Breast epithelium (tissue), 4 donors: ENCODE measurements around the gene TRIM65. TPM values are rescaled to one million over a fixed set of nuclear protein-coding genes. Genes with fewer than 3 reads are reported as not detected.

Experiments
- DNase-seq, 2 donors: peaks; one replicate each; pipeline ENCODE4 v3.0.0-alpha.2; 2019; ENCODE audit warnings: low spot score in 2 of 2
- H3K27ac ChIP-seq, 2 donors: fragments of 200-600 bp; sonication (generic) in 1 of 2; one replicate each; pipeline ENCODE4 v1.5.1; 2016 to 2019; ENCODE audit warnings: mild to moderate bottlenecking in 1 of 2
- H3K27me3 ChIP-seq, 2 donors: fragments of 200-600 bp; sonication (generic) in 1 of 2; one replicate each; pipeline versions ENCODE4 v1.5.1 to v1.6.0; 2017 to 2019; ENCODE audit warnings: control low read depth in 1 of 2, mild to moderate bottlenecking in 1 of 2
- H3K36me3 ChIP-seq: fragments of 200-600 bp; one replicate; pipeline ENCODE4 v1.5.1; 2019
- H3K4me1 ChIP-seq, 2 donors: fragments of 200-600 bp; sonication (generic); one replicate each; pipeline ENCODE4 v1.5.1; 2016 to 2019; ENCODE audit warnings: control low read depth in 1 of 2
- H3K4me3 ChIP-seq, 3 donors: fragments of 200-600 bp; sonication (generic); 1 replicate in 2 of 3; 2 replicates in 1 of 3; pipeline ENCODE4 v1.5.1; 2016 to 2019; ENCODE audit warnings: mild to moderate bottlenecking in 3 of 3, moderate library complexity in 2 of 3
- H3K9me3 ChIP-seq, 2 donors: fragments of 200-600 bp; sonication (generic) in 1 of 2; one replicate each; pipeline ENCODE4 v1.5.1; 2016 to 2019; ENCODE audit warnings: control low read depth in 1 of 2
- POLR2A ChIP-seq: fragments of 450-650 bp; IDR thresholded peaks from one replicate; pipeline ENCODE4 v1.6.1; 2016; ENCODE audit warnings: antibody characterized with exemption, mild to moderate bottlenecking, moderate library complexity
- POLR2AphosphoS5 ChIP-seq, 3 donors: sonication (generic); formaldehyde crosslinking; IDR thresholded peaks; one replicate each; pipeline ENCODE4 v1.6.1; 2017; ENCODE audit warnings: antibody characterized with exemption in 3 of 3
- intact Hi-C: fragments of 100-400 bp; cut with DNase I; formaldehyde crosslinking; loops from one replicate; pipeline ENCODE4 v1.15.1; 2023; ENCODE audit warnings: low total_unique reads
- total RNA-seq, 3 donors: library from RNA; depleted of rRNA; stranded (reverse); fragments of >200 nt; gene quantifications; one replicate each; pipeline ENCODE4 v1.1.0, GENCODE V29; 2016
- TF ChIP-seq, protein P1 (sequence below), 3 donors: fragments of 450-650 bp; IDR thresholded peaks; one replicate each; pipeline ENCODE4 v1.5.1; 2016 to 2017; ENCODE audit warnings: antibody characterized with exemption in 3 of 3, mild to moderate bottlenecking in 3 of 3, moderate library complexity in 3 of 3

TRIM65 gene
- total RNA-seq, 3 donors from 2014 or later: 16.7 to 28.8 (median 23.3) TPM

DNA sequence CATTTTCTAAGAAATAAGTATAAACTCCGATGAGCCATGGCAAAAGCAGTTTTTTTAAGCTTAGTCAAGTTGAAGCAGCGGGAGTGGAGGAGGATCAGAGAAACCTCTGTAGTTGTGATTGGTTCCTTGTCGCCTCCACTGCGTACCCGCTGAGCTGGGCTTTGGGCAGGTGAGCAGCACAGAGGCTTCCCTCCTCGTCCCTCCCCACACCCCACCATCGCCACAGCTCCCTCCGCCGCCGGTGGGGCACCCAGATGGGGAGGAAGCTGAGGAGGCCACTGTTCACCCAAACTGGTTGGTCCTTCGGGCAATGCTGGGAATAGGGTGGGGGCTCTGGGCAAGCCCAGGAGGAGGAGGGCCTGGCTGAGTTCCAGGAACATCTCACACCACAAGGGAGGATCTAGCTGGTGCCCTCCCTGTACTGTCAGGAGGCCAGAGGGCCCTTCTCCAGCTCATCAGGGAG is 13.1 kb upstream of the TRIM65 start:
- Histone ChIP-seq H3K27ac (peak overlapping the region; percentile 82 to 84), H3K4me1 (peaks cover 0 to 7% of the 10 kb centered on the region in 2 donors), H3K27me3 (no peaks in the 10 kb centered on the region), H3K36me3 (no peaks in the 10 kb centered on the region), H3K4me3 (peak overlapping the region in 2 of 3 donors; percentile 9 to 40), H3K9me3 (no peaks in the 10 kb centered on the region)
- peak in 1 of 2 donors; percentile 64 for DNase-seq
- TF ChIP-seq POLR2A: no peak
- TF ChIP-seq POLR2AphosphoS5 (IDR thresholded peaks at IDR 0.05): no peak
- TF ChIP-seq, protein P1, sequence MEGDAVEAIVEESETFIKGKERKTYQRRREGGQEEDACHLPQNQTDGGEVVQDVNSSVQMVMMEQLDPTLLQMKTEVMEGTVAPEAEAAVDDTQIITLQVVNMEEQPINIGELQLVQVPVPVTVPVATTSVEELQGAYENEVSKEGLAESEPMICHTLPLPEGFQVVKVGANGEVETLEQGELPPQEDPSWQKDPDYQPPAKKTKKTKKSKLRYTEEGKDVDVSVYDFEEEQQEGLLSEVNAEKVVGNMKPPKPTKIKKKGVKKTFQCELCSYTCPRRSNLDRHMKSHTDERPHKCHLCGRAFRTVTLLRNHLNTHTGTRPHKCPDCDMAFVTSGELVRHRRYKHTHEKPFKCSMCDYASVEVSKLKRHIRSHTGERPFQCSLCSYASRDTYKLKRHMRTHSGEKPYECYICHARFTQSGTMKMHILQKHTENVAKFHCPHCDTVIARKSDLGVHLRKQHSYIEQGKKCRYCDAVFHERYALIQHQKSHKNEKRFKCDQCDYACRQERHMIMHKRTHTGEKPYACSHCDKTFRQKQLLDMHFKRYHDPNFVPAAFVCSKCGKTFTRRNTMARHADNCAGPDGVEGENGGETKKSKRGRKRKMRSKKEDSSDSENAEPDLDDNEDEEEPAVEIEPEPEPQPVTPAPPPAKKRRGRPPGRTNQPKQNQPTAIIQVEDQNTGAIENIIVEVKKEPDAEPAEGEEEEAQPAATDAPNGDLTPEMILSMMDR (IDR thresholded peaks at IDR 0.05): no peak
- intact Hi-C loops: no loop called here

DNA sequence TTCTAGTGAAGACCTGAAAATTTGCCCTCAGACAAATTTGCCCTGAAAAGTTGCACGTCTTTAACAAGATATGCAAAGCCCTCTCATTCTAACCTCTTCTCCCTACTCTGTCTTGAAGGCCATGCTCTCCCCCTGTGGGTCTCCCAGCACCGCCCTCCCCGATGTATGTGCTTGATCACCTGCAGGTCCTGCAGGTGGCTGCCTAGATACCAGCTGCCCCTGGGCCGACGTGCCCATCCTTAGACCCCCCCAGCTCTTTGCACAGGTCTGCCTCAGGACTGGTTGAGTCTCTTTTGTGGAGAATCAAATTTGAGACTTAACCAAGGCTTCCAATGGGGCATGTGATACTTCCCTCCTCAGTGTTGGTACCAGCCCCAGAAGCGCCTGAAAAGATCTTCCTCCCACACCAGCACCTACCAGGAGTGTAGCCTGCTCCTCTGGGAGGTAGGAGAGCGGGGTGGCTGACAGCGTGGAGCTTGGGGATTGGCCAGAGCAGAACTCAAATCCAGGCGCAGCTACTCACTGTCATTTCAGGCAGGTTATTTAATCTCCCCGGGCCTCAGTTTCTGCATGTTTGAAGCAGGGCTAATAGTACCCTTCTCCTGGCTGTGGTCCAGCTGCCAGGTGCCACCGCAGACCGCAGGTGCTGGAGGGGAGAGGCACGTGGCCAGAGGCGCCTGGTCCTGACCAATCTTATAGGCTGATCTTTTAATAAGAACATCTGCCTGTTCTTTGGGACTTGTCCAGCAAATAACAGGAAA is 12.5 kb upstream of the TRIM65 start:
- Histone ChIP-seq H3K4me1 (peaks cover 0 to 7% of the 10 kb centered on the region in 2 donors), H3K27ac (peak overlapping the region; percentile 82 to 84), H3K36me3 (no peaks in the 10 kb centered on the region), H3K27me3 (no peaks in the 10 kb centered on the region), H3K9me3 (no peaks in the 10 kb centered on the region), H3K4me3 (no peak overlapping the region)
- peak in 1 of 2 donors; percentile 65 for DNase-seq
- intact Hi-C loops: no loop called here
- TF ChIP-seq, protein P1 (IDR thresholded peaks at IDR 0.05): no peak
- TF ChIP-seq POLR2A: no peak
- TF ChIP-seq POLR2AphosphoS5 (IDR thresholded peaks at IDR 0.05): no peak

DNA sequence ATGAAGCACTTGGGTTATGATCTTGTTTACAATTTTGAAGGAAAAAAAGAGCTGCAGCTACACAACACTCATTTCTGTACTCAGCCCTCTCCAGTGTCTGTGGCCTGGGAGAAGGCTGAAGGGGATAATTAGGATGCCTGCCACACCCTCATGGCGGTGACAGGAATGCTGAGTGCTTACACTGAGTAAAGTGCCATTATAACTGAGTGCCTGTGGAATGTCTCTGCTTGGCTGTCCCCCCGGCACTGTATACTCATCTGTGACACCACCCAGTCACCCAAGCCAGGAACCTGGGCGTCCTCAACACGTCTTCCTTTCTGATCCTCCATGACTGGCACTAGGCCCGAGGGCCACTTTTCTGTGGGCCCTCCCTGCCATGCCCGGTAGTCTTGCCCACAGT is 11.4 kb upstream of the TRIM65 start:
- Histone ChIP-seq H3K4me3 (no peak overlapping the region), H3K4me1 (peaks cover 0 to 13% of the 10 kb centered on the region in 2 donors), H3K36me3 (no peaks in the 10 kb centered on the region), H3K27me3 (no peaks in the 10 kb centered on the region), H3K9me3 (no peaks in the 10 kb centered on the region), H3K27ac (peak overlapping the region; percentile 4 to 10)
- intact Hi-C loops: no loop called here
- DNase-seq: peak in 1 of 2 donors; percentile 66
- TF ChIP-seq POLR2A: no peak
- TF ChIP-seq POLR2AphosphoS5 (IDR thresholded peaks at IDR 0.05): no peak

DNA sequence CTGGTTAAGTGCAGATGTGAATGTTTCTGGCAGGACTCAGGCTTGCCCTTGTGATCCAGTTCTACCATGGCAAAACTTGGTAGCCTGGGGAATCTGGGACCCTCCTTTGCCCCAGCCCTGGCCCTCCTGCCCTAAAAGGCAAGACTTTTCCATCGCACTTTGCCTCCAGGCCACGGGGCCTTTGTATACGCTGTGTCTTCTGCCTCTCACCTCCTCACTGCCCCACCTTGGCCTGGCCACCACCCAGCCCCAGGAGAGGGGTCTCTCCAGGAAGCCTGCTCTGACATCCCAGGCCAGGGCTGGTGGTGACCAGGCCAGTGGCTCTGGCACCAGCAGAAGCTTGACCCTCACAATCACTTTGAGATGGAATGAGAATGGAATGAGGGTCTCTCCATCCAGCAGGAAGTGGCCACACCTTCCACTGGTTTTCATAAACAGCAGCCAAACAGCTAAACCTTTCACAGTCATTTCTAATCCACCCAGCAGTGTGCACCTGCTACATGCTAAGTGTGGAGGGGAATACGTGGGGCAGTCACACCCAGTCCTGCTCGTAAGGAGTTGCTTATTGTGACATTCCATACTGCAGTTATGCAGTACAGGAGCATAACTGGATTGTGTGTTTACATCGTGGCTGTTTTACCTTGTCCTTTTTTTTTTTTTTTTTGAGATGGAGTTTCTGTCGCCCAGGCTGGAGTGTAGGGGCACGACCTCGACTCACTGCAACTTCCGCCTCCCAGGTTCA is 9.6 kb upstream of the TRIM65 start:
- DNase-seq: no peak
- Histone ChIP-seq H3K27me3 (no peaks in the 10 kb centered on the region), H3K36me3 (no peaks in the 10 kb centered on the region), H3K9me3 (no peaks in the 10 kb centered on the region), H3K4me1 (peaks cover 0 to 13% of the 10 kb centered on the region in 2 donors), H3K4me3 (no peak overlapping the region), H3K27ac (peak overlapping the region in 1 of 2 donors; percentile 91)
- TF ChIP-seq POLR2A: no peak
- TF ChIP-seq, protein P1 (IDR thresholded peaks at IDR 0.05): no peak
- no peak for TF ChIP-seq POLR2AphosphoS5 (IDR thresholded peaks at IDR 0.05)
- intact Hi-C loops: no loop called here

DNA sequence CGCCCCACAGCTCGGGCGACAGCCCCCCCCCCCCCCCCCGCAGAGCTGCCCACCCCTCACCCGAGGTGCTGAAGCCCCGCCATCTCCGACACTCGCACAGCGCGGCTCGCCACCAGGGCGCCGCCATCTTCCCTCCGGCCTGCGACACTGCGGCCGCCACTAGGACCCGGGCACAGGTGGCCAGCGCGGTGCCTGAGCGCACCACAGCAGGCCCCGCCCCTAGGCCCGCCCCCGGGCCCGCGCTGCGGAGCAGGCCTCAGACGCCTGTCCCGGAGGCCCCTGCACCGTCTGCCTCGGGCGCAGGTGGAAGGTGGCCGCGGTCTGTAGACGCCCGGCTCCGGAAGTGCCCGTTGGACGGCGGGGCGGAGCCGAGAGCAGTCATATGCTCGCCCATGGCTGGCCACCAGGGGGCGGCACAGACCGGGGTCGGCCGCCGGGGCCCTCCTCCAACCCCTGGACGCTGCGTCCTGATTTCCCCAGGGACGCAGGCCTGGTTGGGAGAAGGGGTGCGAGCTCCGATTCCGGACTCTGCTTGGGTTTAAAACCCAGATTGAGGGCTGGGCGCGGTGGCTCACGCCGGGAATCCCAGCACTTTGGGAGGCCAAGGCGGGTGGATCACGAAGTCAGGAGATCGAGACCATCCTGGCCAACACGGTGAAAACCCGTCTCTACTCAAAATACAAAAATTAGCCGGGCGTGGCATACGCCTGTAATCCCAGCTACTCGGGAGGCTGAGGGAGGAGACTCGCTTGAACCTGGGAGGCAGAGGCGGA is 8.2 kb upstream of the TRIM65 start, which contains the start of gene MRPL38:
TSS of gene MRPL38 (minus strand) at position 136 of the 773 bp plus-strand sequence. CDS start at position 127, 9 bp downstream.
- intact Hi-C loops: no loop called here
- H3K9me3 ChIP-seq: no peaks in the 10 kb centered on the region
- TF ChIP-seq POLR2A (no peak), POLR2AphosphoS5 (IDR thresholded peaks at IDR 0.05) (peak; percentile 74 to 91 (median 90))
- TF ChIP-seq, protein P1 (IDR thresholded peaks at IDR 0.05): peak; percentile 100
- peaks cover 0 to 6% of the 10 kb centered on the region in 2 donors for H3K4me1 ChIP-seq
- peak within 1 kb of the TSS; percentile 88 to 91 for H3K27ac ChIP-seq
- no peaks in the 10 kb centered on the region for H3K27me3 ChIP-seq
- peak within 1 kb of the TSS; percentile 78 to 88 (median 83) for H3K4me3 ChIP-seq
- peak; percentile 94 for DNase-seq
- no peaks in the 10 kb centered on the region for H3K36me3 ChIP-seq
